ENCODE data around the gene OR12D3.

DNA sequence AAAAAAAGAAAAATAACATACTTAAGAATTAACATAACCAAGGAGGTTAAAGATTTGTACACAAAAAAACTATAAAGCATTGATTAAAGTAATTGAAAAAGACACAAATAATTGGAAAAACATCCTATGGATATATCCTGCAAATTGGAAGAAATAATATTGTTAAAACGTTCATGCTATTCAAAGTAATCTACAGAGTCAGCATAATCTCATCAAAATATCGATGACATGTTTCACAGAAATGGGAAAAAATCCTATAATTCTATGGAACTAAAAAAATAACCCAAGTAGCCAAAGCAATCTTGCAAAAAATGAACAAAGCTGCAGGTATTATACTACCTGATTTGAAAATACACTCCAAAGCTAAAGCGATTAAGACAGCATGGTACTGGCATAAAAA is 29.7 kb downstream of the OR12D3 start:
- TF ChIP-seq, protein P1, sequence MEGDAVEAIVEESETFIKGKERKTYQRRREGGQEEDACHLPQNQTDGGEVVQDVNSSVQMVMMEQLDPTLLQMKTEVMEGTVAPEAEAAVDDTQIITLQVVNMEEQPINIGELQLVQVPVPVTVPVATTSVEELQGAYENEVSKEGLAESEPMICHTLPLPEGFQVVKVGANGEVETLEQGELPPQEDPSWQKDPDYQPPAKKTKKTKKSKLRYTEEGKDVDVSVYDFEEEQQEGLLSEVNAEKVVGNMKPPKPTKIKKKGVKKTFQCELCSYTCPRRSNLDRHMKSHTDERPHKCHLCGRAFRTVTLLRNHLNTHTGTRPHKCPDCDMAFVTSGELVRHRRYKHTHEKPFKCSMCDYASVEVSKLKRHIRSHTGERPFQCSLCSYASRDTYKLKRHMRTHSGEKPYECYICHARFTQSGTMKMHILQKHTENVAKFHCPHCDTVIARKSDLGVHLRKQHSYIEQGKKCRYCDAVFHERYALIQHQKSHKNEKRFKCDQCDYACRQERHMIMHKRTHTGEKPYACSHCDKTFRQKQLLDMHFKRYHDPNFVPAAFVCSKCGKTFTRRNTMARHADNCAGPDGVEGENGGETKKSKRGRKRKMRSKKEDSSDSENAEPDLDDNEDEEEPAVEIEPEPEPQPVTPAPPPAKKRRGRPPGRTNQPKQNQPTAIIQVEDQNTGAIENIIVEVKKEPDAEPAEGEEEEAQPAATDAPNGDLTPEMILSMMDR (conservative IDR thresholded peaks at IDR 0.05 in 1 of 2, IDR thresholded peaks at IDR 0.05 in 1 of 2; ENCODE audit: extremely low read depth in 1 of 2, insufficient read depth in 1 of 2, low read depth in 1 of 2, low read length in 2 of 2), result no peak
- TF ChIP-seq EZH2 (IDR thresholded peaks at IDR 0.05; ENCODE audit: borderline replicate concordance, low read length), result no peak

Data from mammary epithelial cell (primary cell).